GM12878 (cell line): ENCODE measurements around the gene MACROD2. TPM values are rescaled to one million over a fixed set of nuclear protein-coding genes. Genes with fewer than 3 reads are reported as not detected.

Source experiments
- ATAC-seq: fragments of 200-7000 bp; cut with Tn5 transposase; 3 replicates; pipeline ENCODE4 v1.9.1; 2020; ENCODE audit warnings: mild to moderate bottlenecking, moderate library complexity
- BruUV-seq: library from RNA; stranded (reverse); fragments of 400-500 nt; replicated peaks from 2 replicates; lab custom pipeline; 2021; lab: Mats Ljungman, UMichigan
- CTCF ChIA-PET: fragments of 300-600 bp; sonication (Branson Sonifier 250); formaldehyde crosslinking; extraction: SDS; loops from one replicate; lab custom pipeline; 2021; ENCODE audit warnings: inconsistent platforms; lab: Yijun Ruan, JAX
- POLR2A ChIA-PET: fragments of 350-600 bp; formaldehyde crosslinking; extraction: SDS; loops from one replicate; lab custom pipeline; 2021; ENCODE audit warnings: inconsistent platforms; lab: Charles Lee
- RAD21 ChIA-PET: fragments of 300-600 bp; sonication (Branson Sonifier 250); formaldehyde crosslinking; loops from one replicate; lab custom pipeline; 2023; ENCODE audit warnings: antibody characterized with exemption; ENCODE audit not compliant: unreplicated experiment; lab: Charles Lee
- SMC1A ChIA-PET: fragments of 300-600 bp; sonication (Branson Sonifier 250); formaldehyde crosslinking; loops from one replicate; lab custom pipeline; 2023; ENCODE audit not compliant: unreplicated experiment, uncharacterized antibody; lab: Charles Lee
- DNase-seq: peaks from one replicate; pipeline ENCODE4 v3.0.0-alpha.2; 2011; ENCODE audit warnings: low read depth, low spot score
- FAIRE-seq: peaks from 3 replicates; lab custom pipeline; 2011; peaks lifted over from hg19 to GRCh38; lab: Jason Lieb, UNC
- H2AFZ ChIP-seq: 2 replicates; pipeline ENCODE4 v1.6.0; 2011; ENCODE audit warnings: low read depth, low read length, control low read depth; ENCODE audit not compliant: control insufficient read depth
- H3K27ac ChIP-seq: 2 replicates; pipeline ENCODE4 v1.5.1; 2011; ENCODE audit warnings: control low read depth; ENCODE audit not compliant: control insufficient read depth, insufficient read depth
- H3K27me3 ChIP-seq, 2 experiments: replicated peaks in 1 of 2; 2 replicates each; pipeline versions ENCODE4 v1.6.0 to v1.6.1; 2011; ENCODE audit warnings: low read length in 1 of 2; ENCODE audit not compliant: control insufficient read depth in 2 of 2, insufficient read depth in 2 of 2
- H3K36me3 ChIP-seq, 2 experiments: 2 replicates each; pipeline ENCODE4 v1.5.1; 2011; ENCODE audit warnings: low read length in 1 of 2; ENCODE audit not compliant: control insufficient read depth in 2 of 2, insufficient read depth in 2 of 2
- H3K4me1 ChIP-seq: 2 replicates; pipeline ENCODE4 v1.6.1; 2011; ENCODE audit warnings: mild to moderate bottlenecking, low read length, moderate library complexity, mixed read lengths; ENCODE audit not compliant: control insufficient read depth, insufficient read depth
- H3K4me2 ChIP-seq: 2 replicates; pipeline ENCODE4 v1.6.0; 2011; ENCODE audit warnings: control low read depth; ENCODE audit not compliant: control insufficient read depth, insufficient read depth
- H3K4me3 ChIP-seq: fragments of 200-600 bp; sonication (generic); 2 replicates; pipeline ENCODE4 v1.5.1; 2016
- H3K79me2 ChIP-seq: 2 replicates; pipeline ENCODE4 v1.6.0; 2011; ENCODE audit warnings: low read length; ENCODE audit not compliant: control insufficient read depth, insufficient read depth
- H3K9ac ChIP-seq: 2 replicates; pipeline ENCODE4 v1.8.0; 2011; ENCODE audit warnings: low read length, control low read depth, mixed read lengths; ENCODE audit not compliant: control insufficient read depth, insufficient read depth
- H3K9me3 ChIP-seq: replicated peaks from 3 replicates; pipeline ENCODE4 v1.5.1; 2011; ENCODE audit warnings: mild to moderate bottlenecking, low read length; ENCODE audit not compliant: control insufficient read depth, insufficient read depth
- H4K20me1 ChIP-seq: 2 replicates; pipeline ENCODE4 v1.6.0; 2011; ENCODE audit not compliant: control insufficient read depth, insufficient read depth
- CTCF ChIP-seq, 3 experiments: IDR thresholded peaks in 2 of 3; conservative IDR thresholded peaks in 1 of 3; 2 replicates each; pipeline ENCODE4 v1.5.1; 2011; ENCODE audit warnings: low read depth in 3 of 3, low read length in 3 of 3, mild to moderate bottlenecking in 3 of 3, control low read depth in 2 of 3, moderate library complexity in 2 of 3, inconsistent platforms in 1 of 3, mixed read lengths in 1 of 3; ENCODE audit not compliant: control insufficient read depth in 2 of 3, insufficient read depth in 1 of 3; ENCODE audit errors: extremely low read depth in 1 of 3
- FOXK2 ChIP-seq: fragments of 450-650 bp; IDR thresholded peaks from 2 replicates; pipeline ENCODE4 v1.6.1; 2017; ENCODE audit warnings: mild to moderate bottlenecking, moderate library complexity
- HDAC6 ChIP-seq: fragments of 200-600 bp; sonication (generic); IDR thresholded peaks from one replicate; pipeline ENCODE4 v1.8.0; 2017; ENCODE audit warnings: antibody characterized with exemption; ENCODE audit not compliant: unreplicated experiment
- IRF5 ChIP-seq: fragments of 450-650 bp; IDR thresholded peaks from 2 replicates; pipeline ENCODE4 v1.6.1; 2017; ENCODE audit warnings: borderline replicate concordance
- MYC ChIP-seq: IDR thresholded peaks from 2 replicates; pipeline ENCODE4 v1.6.1; 2011; ENCODE audit warnings: mild to moderate bottlenecking, low read length, moderate library complexity, inconsistent platforms; ENCODE audit not compliant: insufficient read depth, insufficient replicate concordance, insufficient read length, severe bottlenecking
- NR2C1 ChIP-seq: fragments of 450-650 bp; IDR thresholded peaks from 2 replicates; pipeline ENCODE4 v1.6.1; 2017; ENCODE audit warnings: antibody characterized with exemption, mild to moderate bottlenecking, moderate library complexity
- RAD21 ChIP-seq: IDR thresholded peaks from 2 replicates; pipeline ENCODE4 v1.6.1; 2011; ENCODE audit warnings: mild to moderate bottlenecking, low read depth, low read length, moderate library complexity; ENCODE audit not compliant: insufficient read depth
- SMC3 ChIP-seq: IDR thresholded peaks from 2 replicates; pipeline ENCODE4 v1.6.1; 2011; ENCODE audit warnings: low read length, improper control_type of control experiment, borderline replicate concordance
- SRF ChIP-seq, 2 experiments: IDR thresholded peaks; 2 replicates each; pipeline ENCODE4 v1.6.1; 2011; ENCODE audit warnings: low read depth in 2 of 2, low read length in 2 of 2, mild to moderate bottlenecking in 1 of 2, moderate library complexity in 1 of 2
- WRNIP1 ChIP-seq: IDR thresholded peaks from 2 replicates; pipeline ENCODE4 v1.6.1; 2011; ENCODE audit warnings: low read depth, low read length, improper control_type of control experiment, borderline replicate concordance
- WGBS: methylation state at CpG from one replicate; pipeline ENCODE4 v1.1.6; 2016; ENCODE audit warnings: low lambda C conversion rate; ENCODE audit not compliant: insufficient replicate concordance, insufficient coverage; ENCODE audit errors: missing lambda C conversion rate; 5-methylcytosine and 5-hydroxymethylcytosine counted together
- in situ Hi-C: fragments of 300-500 bp; cut with MboI; formaldehyde crosslinking; loops from 9 replicates; pipeline ENCODE4 v1.14.3; 2018; ENCODE audit warnings: mixed read lengths
- intact Hi-C: fragments of 100-400 bp; cut with micrococcal nuclease; formaldehyde crosslinking; loops from one replicate; pipeline ENCODE4 v1.14.2; 2022; ENCODE audit not compliant: unreplicated experiment
- polyA plus RNA-seq, 11 experiments: library from polyadenylated mRNA; depleted of rRNA in 4 of 11; unstranded in 6 of 11; stranded (reverse) in 5 of 11; fragments of >200 nt; fragmentation: Nextera tagmentation in 4 of 11; fragmentation: Illumina TruSeq in 1 of 11; extraction: Ambion mirVana in 4 of 11; extraction: Trizol in 1 of 11; gene quantifications; 1 replicate in 1 of 11; 2 replicates in 10 of 11; pipeline versions ENCODE4 v1.2.1 to v1.2.3, GENCODE V29; 2011 to 2016; ENCODE audit warnings: inconsistent platforms in 2 of 11, missing spikeins in 2 of 11, low read depth in 1 of 11
- total RNA-seq, 4 experiments: library from RNA; depleted of rRNA in 3 of 4; stranded (reverse); fragments of >200 nt in 3 of 4; fragmentation: Illumina TruSeq in 1 of 4; extraction: Trizol in 1 of 4; gene quantifications; 2 replicates each; pipeline versions ENCODE4 v1.2.1 to v1.2.3, GENCODE V29; 2013 to 2021

Gene MACROD2
- total and polyA plus RNA-seq, 10 of the 15 experiments (the other 5 are each of a cell fraction or from before 2014, with no cell fraction given): 1.1 to 21.5 (median 2.2) TPM

GRCh38 chr20:15842872-15843271 is 1847.6 kb downstream of the MACROD2 start:
- Histone ChIP-seq H3K27ac (no peak overlapping the region), H3K4me1 (no peaks in the 10 kb centered on the region), H3K9me3 (no peaks in the 10 kb centered on the region; the same call in 2 of the 3 replicates), H3K4me2 (no peak overlapping the region), H3K79me2 (no peaks in the 10 kb centered on the region), H3K27me3 (no peaks in the 10 kb centered on the region), H3K36me3 (no peaks in the 10 kb centered on the region), H3K9ac (no peak overlapping the region), H3K4me3 (no peak overlapping the region), H4K20me1 (no peaks in the 10 kb centered on the region), H2AFZ (no peak overlapping the region)
- ATAC-seq: peak; percentile 84
- intact Hi-C loops: loop anchor here (2.0 kb wide), 3 partner anchors 140 to 634 kb away; no protein-coding TSS in a partner anchor
- in situ Hi-C loops: no loop called here
- no peak for TF ChIP-seq IRF5
- peak; percentile 36 for TF ChIP-seq RAD21
- TF ChIP-seq SMC3: peak; percentile 32; the same call in 1 of the 2 replicates
- no peak for TF ChIP-seq FOXK2
- no peak for TF ChIP-seq WRNIP1
- TF ChIP-seq CTCF (IDR thresholded peaks at IDR 0.05 in 2 of 3, conservative IDR thresholded peaks at IDR 0.05 in 1 of 3; ENCODE audit: control insufficient read depth in 2 of 3, extremely low read depth in 1 of 3, insufficient read depth in 1 of 3, low read depth in 3 of 3, low read length in 3 of 3): peak; percentile 23 to 46 (median 27); a peak in 3 of 6 replicates
- TF ChIP-seq SRF (IDR thresholded peaks at IDR 0.05; ENCODE audit: low read depth in 2 of 2, low read length in 2 of 2): no peak
- no peak for TF ChIP-seq NR2C1
- TF ChIP-seq HDAC6: no peak
- TF ChIP-seq MYC: no peak
- no peak for FAIRE-seq
- WGBS: 0% methylated on average over 1 of the region's 1 CpG
- ChIA-PET SMC1A (interaction anchor here (0.5 to 1.2 kb wide), 5 partner anchors 59 to 979 kb away, joined by 3 to 6 read pairs (median 3); no protein-coding TSS in a partner anchor), RAD21 (interaction anchor here (0.8 to 1.2 kb wide), 2 partner anchors 399 to 633 kb away, joined by 3 to 5 read pairs; no protein-coding TSS in a partner anchor), CTCF (interaction anchor here (0.6 to 2.1 kb wide), 11 partner anchors 9 to 632 kb away, joined by 3 to 8 read pairs (median 3); no protein-coding TSS in a partner anchor), POLR2A (no interaction called here)
- no TSS peak for BruUV-seq
- no peak for DNase-seq
